MM.1S (cell line): ENCODE results near the gene HOXC6.

ENCODE experiments used
- EZH2 ChIP-seq: fragments of 300-600 bp; sonication (generic); optimal IDR thresholded peaks from 2 replicates; pipeline ENCODE3; 2017; ENCODE audit warnings: low read depth, mild to moderate bottlenecking, antibody characterized with exemption, low read length, mixed read lengths
- TF ChIP-seq, protein P1 (sequence below): fragments of 300-600 bp; sonication (generic); IDR thresholded peaks from 2 replicates; pipeline ENCODE4 v1.5.1; 2016; ENCODE audit warnings: antibody characterized with exemption, low read length, mixed read lengths

DNA sequence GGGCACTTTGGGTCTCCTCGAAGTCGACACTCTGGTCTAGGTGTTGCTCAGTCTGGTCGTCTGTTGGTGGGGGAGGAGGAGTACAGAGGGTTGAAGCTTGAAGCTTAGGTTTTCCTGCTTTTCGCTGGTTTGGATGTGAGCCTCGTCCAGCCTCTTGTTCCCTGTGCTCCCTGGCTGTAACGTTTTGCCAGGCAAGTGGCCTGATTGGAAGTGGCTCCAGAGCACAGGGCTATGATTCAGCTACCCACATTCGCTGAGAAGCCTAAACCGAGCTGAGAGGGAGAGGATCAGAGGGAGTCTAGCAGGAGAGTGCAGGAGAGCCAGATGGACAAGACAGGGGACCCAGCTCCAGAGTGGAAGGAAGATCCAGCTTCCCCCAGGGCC, 37.2 kb upstream of the HOXC6 start:
- TF ChIP-seq, protein P1, sequence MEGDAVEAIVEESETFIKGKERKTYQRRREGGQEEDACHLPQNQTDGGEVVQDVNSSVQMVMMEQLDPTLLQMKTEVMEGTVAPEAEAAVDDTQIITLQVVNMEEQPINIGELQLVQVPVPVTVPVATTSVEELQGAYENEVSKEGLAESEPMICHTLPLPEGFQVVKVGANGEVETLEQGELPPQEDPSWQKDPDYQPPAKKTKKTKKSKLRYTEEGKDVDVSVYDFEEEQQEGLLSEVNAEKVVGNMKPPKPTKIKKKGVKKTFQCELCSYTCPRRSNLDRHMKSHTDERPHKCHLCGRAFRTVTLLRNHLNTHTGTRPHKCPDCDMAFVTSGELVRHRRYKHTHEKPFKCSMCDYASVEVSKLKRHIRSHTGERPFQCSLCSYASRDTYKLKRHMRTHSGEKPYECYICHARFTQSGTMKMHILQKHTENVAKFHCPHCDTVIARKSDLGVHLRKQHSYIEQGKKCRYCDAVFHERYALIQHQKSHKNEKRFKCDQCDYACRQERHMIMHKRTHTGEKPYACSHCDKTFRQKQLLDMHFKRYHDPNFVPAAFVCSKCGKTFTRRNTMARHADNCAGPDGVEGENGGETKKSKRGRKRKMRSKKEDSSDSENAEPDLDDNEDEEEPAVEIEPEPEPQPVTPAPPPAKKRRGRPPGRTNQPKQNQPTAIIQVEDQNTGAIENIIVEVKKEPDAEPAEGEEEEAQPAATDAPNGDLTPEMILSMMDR = no peak
- peak; percentile 28 for TF ChIP-seq EZH2
